T-helper 2 cell treated with Interferon-gamma antibody and Interleukin-4, amounts not matched to agents 5 μg/mL and 100 μg/mL, for 36 hours (primary cell): Measurements from ENCODE around the gene NELFB.

Experiments
- DNase-seq: peaks from one replicate; pipeline ENCODE4 v3.0.0; 2021; ENCODE audit warnings: low spot score
- H3K27ac Mint-ChIP-seq: one replicate; pipeline ENCODE4 v1.8.0; 2021; ENCODE audit warnings: mild to moderate bottlenecking, mixed read lengths
- H3K27me3 Mint-ChIP-seq: one replicate; pipeline ENCODE4 v1.8.0; 2021; ENCODE audit warnings: low read depth, mixed read lengths
- H3K36me3 Mint-ChIP-seq: one replicate; pipeline ENCODE4 v1.8.0; 2021; ENCODE audit warnings: low read depth, mixed read lengths
- H3K4me1 Mint-ChIP-seq: one replicate; pipeline ENCODE4 v1.8.0; 2021; ENCODE audit warnings: low read depth, mixed read lengths
- H3K4me3 Mint-ChIP-seq: one replicate; pipeline ENCODE4 v1.8.0; 2022; ENCODE audit warnings: mild to moderate bottlenecking, moderate library complexity, mixed read lengths
- H3K9me3 Mint-ChIP-seq: one replicate; pipeline ENCODE4 v1.8.0; 2021; ENCODE audit warnings: mixed read lengths

Gene NELFB

DNA sequence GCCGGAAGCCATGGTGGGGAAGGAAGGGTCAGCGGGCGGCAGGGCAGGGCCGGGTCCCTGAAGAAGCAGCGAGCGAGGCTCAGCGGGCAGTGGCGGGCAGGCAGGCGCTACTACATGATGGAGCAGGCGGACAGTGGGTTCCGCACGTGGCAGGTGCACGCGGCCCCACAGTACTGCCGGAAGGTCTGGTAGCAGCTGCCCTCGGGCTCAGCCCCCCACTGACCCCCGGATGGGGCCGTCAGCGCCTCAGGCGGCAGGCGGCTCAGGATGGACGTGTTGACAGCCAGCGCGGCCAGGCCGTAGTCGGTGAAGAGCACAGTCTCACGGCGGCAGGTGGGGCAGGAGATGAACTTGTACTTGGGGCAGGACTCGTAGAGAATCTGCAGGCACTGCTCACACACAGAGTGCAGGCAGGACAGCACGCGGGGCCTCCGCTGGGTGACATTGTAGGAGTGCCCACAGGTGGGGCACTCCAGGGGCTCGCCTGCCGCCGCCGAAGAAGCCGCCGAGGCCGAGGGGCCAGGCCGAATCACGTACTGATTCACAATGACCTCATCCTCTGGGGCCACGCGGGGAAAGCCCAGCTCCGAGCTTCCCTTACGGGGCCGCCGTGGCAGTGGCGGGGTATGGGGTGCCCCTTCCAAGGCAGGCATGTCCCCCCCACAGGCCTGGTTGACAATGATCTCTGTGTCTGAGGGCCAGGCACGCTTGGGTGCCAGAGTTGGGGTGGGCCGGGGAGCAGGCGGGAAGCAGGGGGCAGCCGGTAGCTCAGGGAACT lies 34.6 kb upstream of the NELFB start:
- DNase-seq = no peak
- H3K27ac Mint-ChIP-seq = peak overlapping the region; percentile 20
- H3K27me3 Mint-ChIP-seq = no peaks in the 10 kb centered on the region
- H3K36me3 Mint-ChIP-seq = no peaks in the 10 kb centered on the region
- H3K9me3 Mint-ChIP-seq = no peaks in the 10 kb centered on the region
- H3K4me3 Mint-ChIP-seq = peak overlapping the region; percentile 34
- peaks cover 3% of the 10 kb centered on the region for H3K4me1 Mint-ChIP-seq

DNA sequence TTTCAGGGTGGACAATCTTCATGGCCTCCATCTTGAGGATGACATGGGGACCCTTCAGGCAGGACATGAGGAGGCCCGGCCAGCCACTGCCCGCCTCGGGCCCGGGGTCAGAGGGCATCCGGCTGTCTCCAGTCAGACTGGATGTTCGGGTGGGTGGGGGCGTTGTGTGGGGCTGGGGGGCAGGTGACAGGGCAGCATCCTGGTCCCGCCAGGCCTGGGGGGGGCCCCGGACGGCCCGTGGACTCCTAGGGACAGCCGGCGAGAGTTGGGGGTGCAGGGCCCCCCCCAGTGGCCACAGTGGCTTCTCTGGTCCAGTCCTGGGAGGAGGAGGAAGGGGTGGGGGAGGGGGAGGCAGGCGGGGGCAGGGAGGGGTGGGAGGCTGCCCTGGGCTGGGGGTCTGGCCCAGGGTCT lies 34.0 kb upstream of the NELFB start:
- H3K4me3 Mint-ChIP-seq = no peak overlapping the region
- H3K27ac Mint-ChIP-seq = no peak overlapping the region
- H3K36me3 Mint-ChIP-seq = no peaks in the 10 kb centered on the region
- H3K27me3 Mint-ChIP-seq = no peaks in the 10 kb centered on the region
- no peaks in the 10 kb centered on the region for H3K9me3 Mint-ChIP-seq
- H3K4me1 Mint-ChIP-seq = peaks cover 3% of the 10 kb centered on the region
- no peak for DNase-seq

DNA sequence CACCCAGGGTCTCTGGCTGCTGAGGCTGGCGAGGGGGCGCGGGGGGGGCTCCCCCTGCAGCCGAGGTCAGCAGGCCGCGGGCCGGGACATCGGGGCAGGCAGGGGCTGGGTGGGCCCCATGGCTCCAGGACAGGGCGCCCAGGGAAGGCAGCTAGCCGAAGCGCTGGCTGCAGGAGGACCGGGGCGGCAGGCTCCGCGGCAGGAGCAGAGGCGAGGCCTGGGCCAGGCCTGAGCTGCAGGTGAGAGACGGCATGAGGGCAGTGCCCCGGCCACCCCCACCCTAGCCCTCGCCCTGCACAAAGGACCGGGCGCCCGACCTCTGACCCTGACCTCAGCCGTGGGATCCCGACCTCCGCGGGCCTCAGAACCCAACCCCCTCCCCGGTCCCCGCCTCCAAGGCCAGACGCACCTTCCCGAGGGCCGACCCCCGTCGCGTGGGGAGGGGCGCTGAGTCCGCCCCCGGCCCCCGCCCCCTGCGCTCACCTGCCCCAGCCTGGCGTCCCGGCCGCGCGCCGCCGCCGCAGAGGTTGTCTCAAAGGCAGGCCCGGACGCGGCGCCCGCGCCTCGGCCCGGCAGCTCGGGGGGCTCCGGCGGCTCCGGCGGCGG lies 33.5 kb upstream of the NELFB start:
- no peak for DNase-seq
- no peaks in the 10 kb centered on the region for H3K27me3 Mint-ChIP-seq
- no peaks in the 10 kb centered on the region for H3K9me3 Mint-ChIP-seq
- H3K36me3 Mint-ChIP-seq = no peaks in the 10 kb centered on the region
- H3K4me1 Mint-ChIP-seq = peaks cover 3% of the 10 kb centered on the region
- no peak overlapping the region for H3K27ac Mint-ChIP-seq
- H3K4me3 Mint-ChIP-seq = no peak overlapping the region

DNA sequence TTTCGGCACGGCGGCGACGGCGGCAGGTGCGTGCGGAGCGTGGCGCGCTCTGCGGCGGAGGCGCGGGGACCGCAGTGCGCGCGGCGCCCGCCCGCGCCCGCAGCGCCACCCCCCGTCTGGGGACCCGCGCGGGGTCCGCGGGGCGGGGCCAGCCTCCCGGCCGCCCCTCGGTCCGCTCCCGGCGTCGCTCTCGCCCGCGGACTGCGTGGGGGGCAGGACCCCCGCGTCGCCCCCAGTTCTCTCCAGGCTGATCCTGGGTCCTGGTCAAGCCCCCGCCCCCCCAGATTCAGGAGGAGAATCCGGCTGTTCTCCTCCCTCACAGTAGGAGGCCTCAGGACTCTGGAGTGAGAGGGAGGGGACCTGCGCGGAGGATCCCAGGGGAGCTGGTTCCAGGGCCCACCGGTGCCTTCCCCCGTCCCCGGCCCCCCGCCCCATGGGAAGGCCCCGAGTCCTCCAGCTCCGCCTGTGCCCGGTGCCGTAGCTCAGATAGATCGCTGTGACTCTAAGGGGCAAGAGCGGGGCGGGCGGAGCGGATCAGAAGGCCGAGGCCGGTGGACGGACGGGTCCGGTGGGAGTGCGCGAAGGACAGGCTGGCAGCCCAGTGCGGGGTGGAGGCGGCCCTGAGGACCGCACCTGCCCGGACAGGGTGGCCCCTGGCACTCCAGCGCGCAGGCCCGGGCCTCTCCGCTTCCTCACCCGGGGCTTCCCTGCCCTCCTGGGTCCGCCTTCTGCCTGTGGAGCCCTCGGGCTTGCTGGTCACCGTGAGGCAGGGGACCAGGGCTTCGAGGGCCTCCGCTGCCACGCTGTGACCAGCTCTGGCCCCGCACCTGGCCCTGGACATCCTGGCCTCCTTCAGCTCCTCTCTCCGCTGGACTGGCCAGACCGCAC lies 32.7 kb upstream of the NELFB start, which contains the start of gene RNF208:
Gene RNF208, minus strand, starts transcription at position 51 of the 888 bp plus-strand sequence. CDS start 1,028 bp downstream, outside the sequence.
- H3K4me1 Mint-ChIP-seq = peaks cover 3% of the 10 kb centered on the region
- no peak for DNase-seq
- H3K27ac Mint-ChIP-seq = peak within 1 kb of the TSS; percentile 85
- H3K36me3 Mint-ChIP-seq = no peaks in the 10 kb centered on the region
- peak within 1 kb of the TSS; percentile 84 for H3K4me3 Mint-ChIP-seq
- H3K27me3 Mint-ChIP-seq = no peaks in the 10 kb centered on the region
- no peaks in the 10 kb centered on the region for H3K9me3 Mint-ChIP-seq

DNA sequence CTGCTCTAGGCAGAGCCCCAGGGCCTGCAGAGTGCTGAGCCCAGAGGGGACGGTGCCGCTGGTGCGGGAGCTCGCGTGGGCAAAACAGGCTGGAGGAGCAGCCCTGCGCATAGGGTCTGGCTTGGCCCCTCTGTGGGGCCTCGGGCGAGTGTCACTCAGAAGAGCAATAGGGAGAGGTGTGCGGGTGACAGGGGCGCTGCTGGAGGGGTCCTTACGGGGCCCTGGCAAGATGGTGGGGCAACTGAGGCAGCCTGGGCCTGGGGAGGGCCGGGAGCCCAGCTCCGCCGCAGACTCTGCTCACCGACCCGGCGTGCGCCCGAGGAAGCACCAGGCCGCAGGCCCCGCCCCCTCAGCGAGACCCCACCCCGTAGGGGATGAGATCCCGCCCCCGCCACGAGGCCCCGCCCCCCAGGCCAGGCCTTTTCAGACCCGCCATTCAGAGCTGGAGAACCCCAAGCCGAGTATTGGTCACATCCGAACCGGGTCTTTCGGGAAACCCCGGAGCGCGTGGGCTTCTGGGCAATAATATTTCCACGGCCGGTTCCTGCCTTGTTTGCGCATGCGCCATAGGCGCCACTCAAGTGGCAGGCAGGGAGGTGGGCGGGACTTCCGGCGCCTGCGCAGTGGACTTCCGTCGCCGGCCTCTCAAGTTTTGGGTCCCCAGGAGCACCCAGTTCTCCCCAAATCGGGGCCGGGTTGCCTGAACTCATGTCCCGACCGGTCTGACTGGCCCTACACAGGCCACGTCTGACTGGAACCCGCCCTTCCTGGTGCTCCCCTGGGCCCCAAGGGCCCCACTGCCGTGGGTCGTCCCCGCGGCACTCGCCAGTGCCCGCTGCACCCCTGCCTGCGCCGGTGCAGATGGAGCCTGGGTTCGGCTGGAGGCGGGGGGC lies 31.8 kb upstream of the NELFB start:
- H3K36me3 Mint-ChIP-seq = no peaks in the 10 kb centered on the region
- no peaks in the 10 kb centered on the region for H3K9me3 Mint-ChIP-seq
- peak overlapping the region; percentile 85 for H3K27ac Mint-ChIP-seq
- H3K27me3 Mint-ChIP-seq = peaks cover 2% of the 10 kb centered on the region
- peak; percentile 99 for DNase-seq
- peak overlapping the region; percentile 84 for H3K4me3 Mint-ChIP-seq
- H3K4me1 Mint-ChIP-seq = peaks cover 5% of the 10 kb centered on the region

DNA sequence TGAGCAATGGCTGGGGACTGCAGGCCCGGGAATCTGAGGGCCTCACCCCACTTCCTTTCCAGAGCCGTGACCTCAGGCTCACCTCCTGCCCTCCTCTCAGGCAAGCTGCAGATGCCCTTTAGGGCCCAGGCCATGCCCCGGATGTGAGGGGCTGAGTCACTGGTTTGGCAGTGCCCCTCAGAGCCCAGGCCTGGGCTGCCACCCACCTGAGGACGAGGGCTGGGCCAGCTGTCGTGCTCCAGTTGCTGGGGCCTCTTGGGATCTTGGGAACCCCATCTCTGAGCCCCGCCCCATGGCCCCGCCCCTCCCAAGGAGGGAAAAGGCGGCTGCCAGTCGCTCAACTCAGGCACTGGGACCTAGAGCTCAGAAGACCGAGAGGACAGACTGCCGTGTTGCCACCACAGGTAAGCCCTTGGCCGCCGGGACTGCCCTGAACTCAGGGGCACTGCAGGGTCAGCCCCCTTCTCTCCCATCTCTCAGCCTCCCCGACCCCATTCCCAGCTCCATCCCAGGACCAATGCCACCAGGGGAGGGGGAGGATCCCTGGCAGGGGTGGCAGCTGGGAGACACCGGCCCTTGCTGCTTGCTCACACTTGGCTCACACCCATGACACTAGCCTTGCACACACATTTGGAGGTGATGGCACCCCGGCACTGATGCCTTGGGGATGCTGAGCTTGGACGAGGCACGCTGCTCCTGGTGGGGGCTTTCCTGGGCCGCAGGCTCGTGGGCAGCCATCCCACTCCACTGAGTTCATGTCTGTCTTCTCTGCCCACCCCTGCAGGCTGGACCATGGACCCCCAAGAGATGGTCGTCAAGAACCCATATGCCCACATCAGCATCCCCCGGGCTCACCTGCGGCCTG lies 30.1 kb upstream of the NELFB start, which contains the start of gene CYSRT1:
Gene CYSRT1, plus strand, starts transcription at position 345 of the 865 bp plus-strand sequence. Its CDS starts 448 bp downstream, at position 793.
- DNase-seq = no peak
- Mint-ChIP-seq H3K4me3 (peak within 1 kb of the TSS; percentile 84), H3K9me3 (no peaks in the 10 kb centered on the region), H3K27me3 (peaks cover 2% of the 10 kb centered on the region), H3K27ac (peak within 1 kb of the TSS; percentile 85), H3K4me1 (peaks cover 5% of the 10 kb centered on the region), H3K36me3 (no peaks in the 10 kb centered on the region)

DNA sequence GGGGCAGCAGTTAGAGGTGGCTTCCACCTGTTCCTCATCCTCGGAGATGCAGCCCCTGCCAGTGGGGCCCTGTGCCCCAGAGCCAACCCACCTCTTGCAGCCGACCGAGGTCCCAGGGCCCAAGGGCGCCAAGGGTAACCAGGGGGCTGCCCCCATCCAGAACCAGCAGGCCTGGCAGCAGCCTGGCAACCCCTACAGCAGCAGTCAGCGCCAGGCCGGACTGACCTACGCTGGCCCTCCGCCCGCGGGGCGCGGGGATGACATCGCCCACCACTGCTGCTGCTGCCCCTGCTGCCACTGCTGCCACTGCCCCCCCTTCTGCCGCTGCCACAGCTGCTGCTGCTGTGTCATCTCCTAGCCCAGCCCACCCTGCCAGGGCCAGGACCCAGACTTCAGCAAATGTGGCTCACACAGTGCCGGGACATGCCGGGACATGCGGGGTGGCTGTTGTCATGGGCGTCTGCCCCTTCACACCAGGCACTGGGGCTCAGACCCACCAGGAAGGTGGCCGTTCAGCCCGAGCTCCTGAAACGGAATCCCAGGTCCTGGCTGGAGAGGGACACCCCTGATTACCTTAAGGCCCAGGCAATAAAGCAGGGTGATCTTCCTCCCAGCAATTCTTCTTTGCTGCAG lies 29.3 kb upstream of the NELFB start:
- peaks cover 2% of the 10 kb centered on the region for H3K27me3 Mint-ChIP-seq
- H3K4me1 Mint-ChIP-seq = peaks cover 5% of the 10 kb centered on the region
- no peak for DNase-seq
- no peak overlapping the region for H3K4me3 Mint-ChIP-seq
- H3K9me3 Mint-ChIP-seq = no peaks in the 10 kb centered on the region
- no peaks in the 10 kb centered on the region for H3K36me3 Mint-ChIP-seq
- H3K27ac Mint-ChIP-seq = no peak overlapping the region

DNA sequence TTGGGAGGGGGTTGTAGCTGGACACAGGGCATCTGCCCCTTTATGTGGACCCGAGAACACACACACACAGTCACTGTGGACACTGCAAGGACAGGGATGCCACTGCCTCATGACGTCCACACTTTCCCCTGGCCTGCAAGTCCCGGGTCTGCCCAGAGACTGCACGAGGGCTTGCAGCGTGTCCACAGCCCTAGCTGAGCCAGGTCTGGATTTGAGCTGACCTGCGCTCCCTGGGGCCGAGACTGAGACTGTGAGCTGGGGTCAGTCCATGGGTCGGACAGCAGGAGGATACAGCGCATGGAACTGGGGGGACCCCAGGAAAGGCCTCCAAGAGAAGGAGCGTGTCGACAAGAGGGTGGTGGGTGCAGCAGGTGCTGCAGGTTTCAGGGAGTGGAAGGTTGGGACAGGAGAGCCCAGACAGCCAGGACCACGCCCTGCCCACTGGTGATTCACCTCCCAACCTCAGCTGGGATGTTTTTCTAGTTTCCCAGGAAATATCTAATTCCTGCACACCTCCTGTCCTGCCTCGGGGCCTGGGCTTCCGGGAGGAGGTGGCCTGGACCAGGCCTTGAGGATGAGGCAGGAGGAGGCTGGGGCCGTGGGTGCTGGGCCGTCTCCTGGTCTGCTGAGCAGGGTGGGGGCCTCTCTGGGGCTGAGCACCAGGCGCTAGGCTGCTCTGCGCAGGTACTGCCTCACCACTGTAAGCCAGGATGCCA lies 28.6 kb upstream of the NELFB start:
- no peak for DNase-seq
- Mint-ChIP-seq H3K27me3 (peaks cover 2% of the 10 kb centered on the region), H3K4me1 (peaks cover 5% of the 10 kb centered on the region), H3K4me3 (no peak overlapping the region), H3K36me3 (no peaks in the 10 kb centered on the region), H3K9me3 (no peaks in the 10 kb centered on the region), H3K27ac (no peak overlapping the region)

DNA sequence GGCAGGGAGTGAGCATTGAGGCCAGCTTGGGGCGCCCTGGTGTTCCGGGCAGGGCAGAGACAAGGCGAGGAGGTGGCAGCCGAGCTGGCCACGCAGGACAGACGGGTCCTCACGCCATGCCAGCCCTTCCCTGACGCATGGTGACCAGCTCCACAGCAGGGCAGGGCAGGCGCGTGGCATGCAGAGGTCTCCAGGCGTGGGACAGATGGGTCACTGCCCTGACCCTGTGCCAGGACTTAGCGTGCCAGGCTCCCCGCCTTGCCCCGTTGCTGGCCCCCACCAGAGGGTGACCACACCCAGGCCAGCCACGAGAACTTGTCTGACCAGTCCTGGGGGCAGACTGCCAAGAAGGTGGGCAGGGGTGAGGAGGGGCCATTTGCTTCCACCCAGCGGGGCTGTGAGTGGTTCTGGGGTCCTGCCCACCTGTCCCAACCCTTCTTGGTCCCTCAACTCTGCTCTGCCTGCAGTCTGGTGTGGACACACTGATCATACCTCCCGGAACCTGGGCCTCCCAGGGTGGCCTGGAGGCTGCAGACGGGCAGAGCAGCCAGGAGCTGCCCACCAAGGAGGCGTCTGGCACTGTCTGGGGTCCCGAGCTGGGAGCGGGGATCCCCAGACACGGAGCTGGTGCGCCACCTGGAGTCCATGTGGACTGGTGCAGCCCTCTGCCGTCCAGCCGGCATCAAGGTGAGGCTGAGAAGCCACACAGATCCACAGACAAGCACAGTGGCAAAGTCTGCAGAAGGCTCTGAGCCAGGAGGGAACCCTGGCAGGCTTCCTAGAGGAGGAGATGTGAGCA lies 27.9 kb upstream of the NELFB start, which contains the start of gene RNF224:
Gene RNF224, plus strand, starts transcription at position 449 of the 799 bp plus-strand sequence. CDS start 834 bp downstream, outside the sequence.
- DNase-seq = peak; percentile 71
- peak within 1 kb of the TSS; percentile 16 for H3K27ac Mint-ChIP-seq
- peaks cover 5% of the 10 kb centered on the region for H3K4me1 Mint-ChIP-seq
- no peaks in the 10 kb centered on the region for H3K36me3 Mint-ChIP-seq
- peaks cover 2% of the 10 kb centered on the region for H3K27me3 Mint-ChIP-seq
- no peak within 1 kb of the TSS for H3K4me3 Mint-ChIP-seq
- H3K9me3 Mint-ChIP-seq = no peaks in the 10 kb centered on the region

DNA sequence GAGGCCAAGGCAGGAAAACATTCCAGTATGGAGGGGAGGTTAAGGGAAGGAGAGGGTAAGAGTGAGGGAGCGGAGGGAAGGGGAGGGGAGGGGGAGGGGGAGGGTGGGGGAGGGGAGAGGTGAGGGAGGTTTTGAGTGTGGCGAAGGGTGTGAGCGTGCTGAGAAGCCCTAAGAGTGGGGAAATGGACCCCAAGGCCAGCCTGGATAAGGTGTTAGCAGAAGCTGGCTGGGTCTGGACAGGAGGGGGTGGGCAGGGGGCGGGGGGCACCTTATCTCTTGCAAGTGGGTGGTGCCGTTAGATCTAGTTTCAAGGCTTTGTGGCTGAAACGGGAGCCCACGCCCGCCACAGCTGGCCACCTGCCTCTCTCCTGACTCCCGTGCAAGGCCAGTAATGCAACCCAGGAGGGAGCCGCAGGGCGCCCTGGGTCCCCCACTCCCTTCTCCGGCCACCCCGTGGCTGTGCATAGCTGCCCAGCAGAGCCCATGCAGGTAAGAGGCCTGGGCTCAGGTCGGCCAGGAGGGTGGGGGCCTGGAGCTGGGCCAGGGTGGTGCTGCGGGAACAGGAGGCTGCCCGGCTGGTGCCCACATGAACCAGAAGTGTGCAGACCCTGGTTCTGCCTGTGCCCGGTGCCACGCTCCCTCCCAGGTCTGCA lies 27.1 kb upstream of the NELFB start:
- DNase-seq = no peak
- Mint-ChIP-seq H3K4me1 (peaks cover 3% of the 10 kb centered on the region), H3K9me3 (no peaks in the 10 kb centered on the region), H3K27ac (peak overlapping the region; percentile 16), H3K27me3 (peaks cover 2% of the 10 kb centered on the region), H3K36me3 (no peaks in the 10 kb centered on the region), H3K4me3 (no peak overlapping the region)
